GM21447 (cell line): ENCODE measurements around the gene ADORA2B.
"Not testable (repeated sequence)": the region's sequence is repeated elsewhere in the genome, so short reads cannot be mapped to it uniquely, and the experiment has no call there.

Experiments
- ATAC-seq: cut with Tn5 transposase; IDR thresholded peaks from one replicate; pipeline ENCODE4 v1.9.1; 2021; ENCODE audit not compliant: unreplicated experiment

Gene ADORA2B

DNA sequence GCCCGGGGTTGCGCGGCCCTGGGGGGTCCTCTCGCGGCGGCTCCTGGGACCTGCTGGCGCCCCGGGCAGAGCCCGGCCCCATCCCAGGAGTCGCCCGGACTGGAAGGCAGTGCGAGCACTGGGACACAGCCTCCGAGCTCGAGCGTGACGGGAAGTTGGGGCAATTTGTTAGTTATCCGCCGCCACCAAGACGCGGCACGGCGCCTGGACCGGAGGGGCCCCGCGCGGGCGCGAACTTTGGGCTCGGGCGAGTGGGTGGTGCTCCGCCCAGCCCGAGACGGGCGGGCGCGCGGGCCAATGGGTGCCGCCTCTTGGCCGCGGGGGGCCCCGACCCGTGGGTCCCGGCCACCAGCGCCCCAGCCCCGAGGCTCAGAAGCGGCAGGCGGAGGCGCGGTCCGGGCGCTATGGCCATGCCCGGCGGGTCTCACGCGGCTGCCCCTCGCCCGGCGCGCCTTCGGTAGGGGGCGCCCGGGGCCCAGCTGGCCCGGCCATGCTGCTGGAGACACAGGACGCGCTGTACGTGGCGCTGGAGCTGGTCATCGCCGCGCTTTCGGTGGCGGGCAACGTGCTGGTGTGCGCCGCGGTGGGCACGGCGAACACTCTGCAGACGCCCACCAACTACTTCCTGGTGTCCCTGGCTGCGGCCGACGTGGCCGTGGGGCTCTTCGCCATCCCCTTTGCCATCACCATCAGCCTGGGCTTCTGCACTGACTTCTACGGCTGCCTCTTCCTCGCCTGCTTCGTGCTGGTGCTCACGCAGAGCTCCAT, at the start of gene ADORA2B:
ADORA2B (plus strand) TSS at position 372 of the 768 bp plus-strand sequence; CDS start at position 491, 119 bp downstream.
- peak; percentile 57 for ATAC-seq

DNA sequence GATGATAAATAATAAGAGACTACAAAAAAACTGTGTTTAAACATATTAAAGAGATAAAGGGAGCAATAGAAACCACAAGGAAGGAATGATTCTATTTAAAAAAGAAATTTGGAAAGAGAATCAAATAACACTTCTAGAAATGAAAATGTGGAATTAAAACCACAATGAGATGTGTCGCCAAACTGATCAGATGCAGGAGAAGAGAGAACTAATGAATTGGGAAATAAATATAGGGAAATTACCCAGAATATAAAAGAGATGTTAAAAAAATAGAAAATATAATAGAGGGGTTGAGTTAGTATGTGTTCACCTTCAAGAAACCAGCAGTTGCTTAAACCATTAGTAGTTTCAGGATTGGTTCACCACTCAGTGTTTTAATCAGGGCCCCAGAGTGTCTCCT, 48.7 kb upstream of the ADORA2B start:
- no peak for ATAC-seq

DNA sequence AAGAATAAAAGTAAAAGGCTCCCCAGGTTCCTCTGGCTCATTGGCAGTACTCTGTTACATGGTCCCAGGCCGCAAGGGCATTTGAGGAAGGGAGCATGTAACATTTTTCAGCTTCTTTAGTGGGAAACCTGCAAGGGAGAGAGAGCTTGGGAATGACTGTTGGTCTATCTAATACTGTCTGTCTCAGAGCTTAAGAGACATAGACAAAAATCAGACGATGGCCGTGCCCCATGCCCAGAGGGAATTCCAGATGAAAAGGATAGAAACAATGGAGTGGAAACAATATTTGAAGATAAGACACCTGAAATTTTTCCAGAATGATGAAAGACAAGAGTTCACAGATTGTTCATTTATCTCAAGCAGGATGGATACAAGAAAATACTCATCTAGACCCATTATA, 48.1 kb upstream of the ADORA2B start:
- ATAC-seq, result no peak

DNA sequence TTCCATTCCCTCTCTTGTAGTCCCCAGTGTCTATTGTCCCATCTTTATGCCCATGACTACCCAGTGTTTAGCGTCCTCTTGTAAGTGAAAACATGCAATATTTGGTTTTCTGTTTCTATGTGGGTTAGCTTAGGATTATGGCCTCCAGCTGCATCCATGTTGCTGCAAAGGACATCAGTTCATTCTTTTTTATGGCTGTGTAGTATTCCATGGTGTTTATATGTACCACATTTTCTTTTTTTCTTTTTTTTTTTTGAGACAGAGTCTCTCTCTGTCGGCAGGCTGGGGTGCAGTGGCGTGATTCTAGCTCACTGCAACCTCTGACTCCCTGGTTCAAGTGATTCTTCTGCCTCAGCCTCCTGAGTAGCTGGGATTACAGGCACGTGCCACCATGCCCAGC, 45.3 kb upstream of the ADORA2B start:
- not testable (repeated sequence) for ATAC-seq

DNA sequence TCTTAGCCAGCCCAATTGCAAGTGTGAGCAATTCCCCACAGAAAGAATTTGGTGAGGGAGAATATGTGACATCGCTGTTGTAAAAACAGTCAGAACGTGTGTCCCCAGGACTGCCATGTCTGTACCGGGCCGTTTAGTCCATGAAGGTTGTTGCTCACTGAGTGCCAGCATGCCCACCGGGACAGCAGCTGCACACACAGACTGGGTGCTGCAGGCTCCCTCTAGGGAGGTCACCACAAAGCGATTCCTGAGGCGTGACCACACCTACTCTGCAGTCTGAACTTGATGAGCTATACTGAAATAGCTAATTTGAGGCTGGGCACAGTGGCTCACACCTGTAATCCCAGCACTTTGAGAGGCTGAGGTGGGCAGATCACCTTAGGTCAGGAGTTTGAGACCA, 44.1 kb upstream of the ADORA2B start:
- ATAC-seq, result peak; percentile 47

DNA sequence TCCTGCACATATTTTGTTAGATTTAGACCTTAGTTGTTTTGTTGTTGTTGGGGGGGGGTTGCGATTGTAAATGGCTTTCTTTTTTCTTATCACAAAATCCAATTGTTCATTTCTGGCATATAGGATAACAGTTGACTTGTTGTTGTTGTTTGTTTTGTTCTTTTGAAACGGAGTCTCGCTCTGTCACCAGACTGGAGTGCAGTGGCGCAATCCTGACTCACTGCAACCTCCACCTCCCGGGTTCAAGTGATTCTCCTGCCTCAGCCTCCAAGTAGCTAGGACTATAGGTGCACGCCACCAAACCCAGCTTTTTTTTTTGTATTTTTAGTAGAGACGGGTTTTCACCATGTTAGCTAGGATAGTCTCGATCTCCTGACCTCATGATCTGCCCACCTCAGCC, 39.7 kb upstream of the ADORA2B start:
- not testable (repeated sequence) for ATAC-seq

DNA sequence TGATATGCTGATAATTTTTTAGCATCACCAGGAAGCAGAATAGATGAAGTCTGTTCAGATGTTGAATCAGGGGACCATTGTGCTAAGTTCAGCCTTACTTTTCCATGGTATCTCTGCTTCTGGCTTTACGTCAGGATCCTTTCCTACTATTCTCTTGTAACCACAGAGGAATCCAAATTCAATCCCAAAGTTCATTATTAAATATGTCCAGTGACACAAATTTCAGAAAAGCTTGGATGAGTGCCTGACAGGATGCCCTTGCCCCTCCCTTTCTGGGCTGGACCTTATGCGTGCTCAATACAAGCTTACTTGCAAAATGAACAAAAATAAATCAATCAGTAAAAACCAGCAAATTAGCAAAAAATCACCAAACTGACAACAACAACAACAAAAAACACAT, 37.6 kb upstream of the ADORA2B start:
- no peak for ATAC-seq

DNA sequence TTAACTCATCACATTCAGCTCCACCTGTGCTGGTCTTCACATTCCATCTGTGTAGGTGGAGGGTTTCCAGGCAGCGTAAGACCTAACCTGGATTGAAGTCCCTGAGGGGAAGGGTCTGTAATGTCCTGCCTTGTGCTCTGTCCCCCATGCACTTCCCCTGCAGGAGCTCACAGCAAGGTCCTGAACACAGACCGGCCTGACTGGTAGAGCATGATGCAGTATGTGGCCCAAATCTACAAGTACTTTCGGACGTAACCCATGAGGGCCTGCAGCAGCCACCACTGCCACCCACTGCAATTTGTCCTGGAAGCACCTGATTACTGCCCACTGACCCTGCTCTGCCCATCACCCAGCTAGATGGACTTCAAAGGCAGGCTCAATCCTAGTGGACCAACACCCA, 36.6 kb upstream of the ADORA2B start:
- ATAC-seq, result no peak

DNA sequence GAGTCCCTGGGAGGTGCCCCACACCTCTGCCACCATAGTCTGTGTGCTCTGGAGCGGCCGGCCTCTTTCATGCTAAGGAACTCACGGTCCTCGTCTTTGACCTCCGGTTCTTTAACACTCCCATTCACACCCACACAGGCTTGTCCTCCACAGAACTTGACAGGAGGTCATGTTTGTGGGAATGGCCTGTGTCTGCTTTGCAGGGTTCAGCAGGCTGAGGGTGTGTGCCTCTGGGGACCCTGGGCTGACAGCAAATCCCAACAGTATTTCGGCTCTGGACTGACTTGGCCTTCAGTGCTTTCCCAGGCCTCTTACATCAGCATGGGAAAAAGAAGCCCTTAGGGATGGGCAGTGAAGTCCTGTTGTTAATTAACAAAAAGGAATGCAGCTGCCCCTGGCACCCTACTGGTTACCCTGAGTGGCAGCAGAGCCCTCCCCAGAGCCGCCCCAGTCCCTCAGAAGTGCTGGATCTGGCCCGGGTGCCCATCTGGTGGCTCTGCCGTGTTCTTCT, 35.4 kb upstream of the ADORA2B start:
- no peak for ATAC-seq

DNA sequence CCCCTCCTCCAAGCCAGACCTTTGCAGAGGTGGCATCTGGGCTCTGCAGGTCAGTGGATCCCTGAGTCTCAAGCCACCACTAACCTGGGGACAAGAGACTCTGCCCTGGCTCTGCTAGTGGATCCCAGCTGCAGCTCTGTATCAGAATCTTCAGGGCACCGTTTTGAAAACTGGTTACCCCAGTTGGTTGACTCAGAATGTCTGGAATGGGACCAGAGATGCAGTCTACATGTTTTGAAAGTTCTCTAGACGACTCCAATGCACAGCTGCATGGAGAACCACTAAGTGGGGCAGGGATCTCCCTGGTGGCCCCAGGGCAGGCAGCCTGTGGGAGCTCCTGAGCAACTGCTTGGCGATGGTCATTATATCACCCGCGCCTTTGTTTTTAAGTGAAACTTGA, 34.1 kb upstream of the ADORA2B start:
- no peak for ATAC-seq

DNA sequence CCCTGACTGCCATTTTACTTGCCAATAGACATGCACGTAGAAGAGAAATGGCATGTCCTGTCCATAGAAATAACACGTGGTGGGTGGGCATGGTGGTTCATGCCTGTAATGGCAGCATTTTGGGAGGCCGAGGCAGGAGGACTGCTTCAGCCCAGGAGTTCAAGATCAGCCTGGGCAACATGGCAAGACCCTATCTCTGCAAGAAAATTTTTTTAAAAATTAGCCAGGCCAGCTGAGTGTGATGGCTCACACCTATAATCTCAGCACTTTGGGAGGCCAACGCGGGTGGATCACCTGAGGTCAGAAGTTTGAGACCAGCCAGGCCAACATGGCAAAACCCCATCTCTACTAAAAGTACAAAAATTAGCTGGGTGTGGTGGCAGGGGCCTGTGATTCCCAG, 33.2 kb upstream of the ADORA2B start:
- ATAC-seq, result not testable (repeated sequence)

DNA sequence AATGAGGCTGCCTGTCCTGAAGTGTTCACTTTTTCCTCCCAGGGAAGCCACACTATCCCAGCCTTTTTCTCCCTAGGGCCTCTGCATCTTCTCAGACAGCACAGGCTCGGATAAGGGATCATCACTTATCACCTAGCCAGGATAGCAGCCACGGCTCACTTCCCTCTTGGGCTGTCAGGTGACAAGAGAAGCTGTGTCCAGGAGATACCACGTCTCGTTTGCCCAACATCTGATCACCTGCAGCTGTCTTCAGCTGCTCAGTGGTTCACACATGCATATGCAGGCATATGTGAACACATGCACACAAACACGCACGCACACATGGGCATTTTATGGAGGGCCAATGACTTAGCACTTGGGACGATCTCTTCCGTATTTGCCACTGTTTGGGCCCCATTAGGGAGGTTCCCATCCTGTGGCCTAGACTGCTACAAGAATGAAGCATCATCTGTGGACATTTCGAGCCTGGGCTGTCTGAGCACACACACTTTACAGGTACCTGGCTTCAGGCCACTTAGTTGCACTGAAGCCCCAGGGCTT, 32.4 kb upstream of the ADORA2B start:
- ATAC-seq, result no peak

DNA sequence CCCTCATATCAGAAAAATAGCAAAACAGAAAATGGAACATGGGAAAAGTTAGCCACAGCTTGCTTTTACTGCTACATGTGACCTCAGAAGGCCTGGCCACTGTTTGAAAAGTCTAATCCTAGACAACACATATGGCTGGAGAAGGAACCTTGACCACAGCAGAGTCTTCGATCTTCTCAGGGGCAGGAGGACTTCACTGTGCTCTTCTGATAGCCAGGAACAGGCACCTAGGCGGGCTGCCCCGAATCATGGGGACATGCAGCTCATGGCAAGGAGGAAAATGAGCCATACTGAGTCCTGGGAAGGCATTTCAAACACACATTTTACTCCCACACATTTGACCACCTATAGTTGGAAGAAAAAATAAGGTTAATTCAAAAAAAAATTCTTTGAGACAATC, 31.1 kb upstream of the ADORA2B start:
- no peak for ATAC-seq

DNA sequence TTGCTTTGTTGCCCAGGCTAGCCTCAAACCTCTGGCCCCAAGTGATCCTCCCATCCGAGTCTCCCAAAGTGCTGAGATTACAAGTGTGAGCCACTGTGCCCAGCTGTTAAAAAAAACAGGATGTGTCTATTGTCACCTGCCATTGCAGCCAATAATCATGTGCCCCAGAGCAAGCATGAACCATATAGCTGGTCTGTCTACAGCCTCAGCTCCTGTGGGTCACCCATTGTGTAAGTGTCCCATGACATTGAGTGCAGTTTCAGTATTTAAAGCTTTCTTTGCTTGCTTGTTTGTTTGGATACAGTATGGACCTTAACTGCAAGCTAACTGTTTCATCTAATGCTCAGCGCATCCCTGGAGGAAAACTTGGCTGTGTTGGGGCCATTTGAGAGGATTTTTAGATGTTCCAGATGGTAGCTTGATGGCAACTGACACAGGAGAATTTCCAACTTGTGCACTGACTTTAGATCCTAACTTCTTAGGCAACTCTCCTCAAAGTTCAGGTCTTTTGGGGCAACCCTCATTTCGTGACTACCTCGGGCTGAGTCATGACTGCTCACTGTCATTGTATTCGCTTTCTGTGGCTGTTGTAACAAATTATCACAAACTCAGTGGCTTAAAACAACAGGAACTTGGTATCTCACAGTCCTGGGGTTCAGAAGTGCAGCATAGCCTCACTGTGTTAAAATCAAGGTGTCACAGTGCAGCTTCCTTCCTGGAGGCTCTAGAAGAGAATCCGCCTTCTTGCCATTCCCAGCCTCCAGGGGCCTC, 30.3 kb upstream of the ADORA2B start:
- no peak for ATAC-seq

DNA sequence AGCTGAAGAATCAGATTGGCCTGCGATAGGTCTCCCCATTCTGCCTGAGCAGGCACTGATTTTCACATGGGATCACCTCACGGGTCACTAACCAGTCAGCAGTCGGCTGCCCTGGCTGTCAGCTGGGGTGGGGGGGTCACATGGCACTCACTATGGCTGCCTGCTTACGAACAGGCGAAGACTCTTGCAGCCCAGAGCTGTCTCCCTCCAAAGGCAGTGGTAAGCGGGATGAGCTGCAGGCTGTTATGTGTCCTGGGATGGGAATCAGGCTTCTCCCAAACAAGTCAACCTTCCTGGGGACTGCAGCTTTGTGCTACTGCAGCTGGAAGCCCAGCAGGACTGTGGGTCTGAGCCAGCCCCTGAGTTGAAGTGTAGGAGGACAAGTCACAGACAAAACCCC, 29.0 kb upstream of the ADORA2B start:
- no peak for ATAC-seq

DNA sequence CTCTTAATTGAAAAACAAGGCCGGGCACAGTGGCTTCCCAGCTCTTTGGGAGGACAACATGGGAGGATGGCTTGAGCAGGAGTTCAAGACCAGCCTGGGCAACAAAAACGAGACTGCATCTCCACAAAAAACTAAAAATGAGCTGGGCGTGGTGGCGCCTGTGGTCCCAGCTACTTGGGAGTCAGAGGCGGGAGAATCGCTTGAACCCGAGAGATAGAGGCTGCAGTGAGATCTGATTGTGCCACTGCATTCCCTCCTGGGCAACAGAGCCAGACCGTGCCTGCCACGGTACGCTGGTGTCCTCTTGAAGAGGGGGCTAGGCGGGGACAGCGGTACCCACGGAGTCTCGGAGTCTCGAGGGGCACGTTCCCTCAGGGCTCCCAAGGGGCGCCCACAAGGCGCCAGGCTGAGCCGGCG, 27.9 kb upstream of the ADORA2B start:
- ATAC-seq, result no peak

DNA sequence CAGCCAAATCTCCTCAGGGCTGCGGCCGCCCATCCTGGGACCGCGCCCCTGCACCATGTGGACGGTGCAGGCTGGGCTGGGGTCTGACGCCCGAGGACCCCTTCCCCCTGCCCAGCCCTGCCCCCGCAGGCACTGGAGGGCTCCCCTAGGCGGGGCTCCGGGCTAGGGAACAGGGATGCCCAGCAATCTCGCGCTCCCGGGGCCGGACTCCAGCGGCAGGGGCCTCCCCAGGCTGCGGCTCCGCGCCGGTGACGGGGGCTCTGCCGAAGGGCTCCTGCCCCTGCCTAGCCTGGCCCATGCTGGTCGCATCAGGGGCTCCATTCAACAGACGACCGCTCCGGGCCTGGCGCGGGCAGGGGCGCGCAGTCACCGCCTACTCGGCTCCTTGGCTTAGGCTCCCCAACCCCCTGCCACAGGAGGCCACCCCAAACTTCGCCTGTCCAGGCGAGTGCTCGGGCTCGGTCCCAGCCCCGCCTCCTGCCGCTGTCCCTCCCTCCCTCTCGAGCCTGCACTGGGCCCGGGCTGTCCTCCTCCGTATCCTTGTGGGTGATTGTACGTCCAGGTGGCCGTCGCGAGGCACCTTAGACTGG, 27.4 kb upstream of the ADORA2B start:
- ATAC-seq, result no peak

DNA sequence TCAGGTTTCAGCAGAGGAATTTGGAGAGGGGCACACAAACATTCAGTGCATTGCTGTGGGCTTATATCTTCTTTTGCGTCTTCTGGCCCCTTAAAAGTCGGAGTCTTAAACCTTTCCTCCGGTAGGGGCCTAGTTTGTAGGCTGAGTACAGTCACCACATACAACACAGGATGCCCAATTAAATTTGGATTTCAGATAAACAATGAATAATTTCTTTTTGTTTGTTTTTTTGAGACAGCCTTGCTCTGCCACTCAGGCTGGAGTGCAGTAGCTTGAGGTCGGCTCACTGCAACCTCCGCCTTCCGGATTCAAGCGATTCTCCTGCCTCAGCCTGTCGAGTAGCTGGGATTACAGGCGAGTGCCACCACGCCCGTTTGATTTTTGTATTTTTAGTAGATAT, 26.7 kb upstream of the ADORA2B start:
- ATAC-seq, result no peak

DNA sequence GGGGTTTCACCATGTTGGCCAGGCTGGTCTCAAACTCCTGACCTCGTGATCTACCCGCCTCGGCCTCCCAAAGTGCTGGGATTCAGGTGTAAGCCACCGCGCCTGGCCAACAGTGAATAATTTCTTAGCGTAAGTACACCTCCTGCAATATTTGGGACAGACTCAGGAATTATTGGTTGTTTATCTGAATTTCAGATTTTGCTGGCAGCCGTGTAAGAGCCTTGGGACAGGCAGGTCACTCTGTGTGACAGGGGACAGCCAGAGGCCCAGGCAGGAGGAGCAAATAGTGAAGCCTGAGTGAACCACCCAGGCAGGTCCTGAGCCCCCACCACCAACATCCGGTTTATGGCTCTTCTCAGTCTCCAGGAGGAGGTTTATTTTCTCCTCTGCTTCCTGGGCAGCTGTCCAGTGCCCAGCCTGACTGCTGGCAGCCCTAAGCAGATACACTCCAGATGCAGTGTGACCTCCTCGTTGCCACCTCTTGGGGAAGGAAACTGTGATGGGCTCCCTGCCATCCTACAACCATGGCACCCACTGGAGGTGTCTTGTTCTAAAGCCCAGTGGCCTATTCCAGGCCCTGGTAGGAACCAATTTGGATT, 26.2 kb upstream of the ADORA2B start:
- no peak for ATAC-seq

DNA sequence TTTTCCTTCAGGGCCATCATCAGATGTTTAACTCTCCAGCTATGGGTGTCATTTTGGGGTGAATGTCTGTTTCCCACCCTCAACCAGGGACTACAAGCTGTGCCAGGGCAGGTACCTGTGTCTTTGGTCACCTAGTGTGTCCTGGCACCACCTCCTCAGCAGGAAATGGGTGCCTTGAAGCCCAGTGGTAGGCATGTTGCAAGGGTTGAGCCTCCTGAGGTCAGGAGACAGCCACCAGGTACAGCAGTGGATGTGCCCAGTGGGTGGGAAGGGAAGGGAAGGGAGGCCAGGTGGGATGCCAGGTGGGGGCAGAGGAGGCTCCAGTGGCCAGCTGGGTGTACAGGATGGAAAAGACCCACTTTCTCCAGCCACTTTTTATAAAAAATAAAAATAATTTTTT, 25.5 kb upstream of the ADORA2B start:
- ATAC-seq, result no peak

DNA sequence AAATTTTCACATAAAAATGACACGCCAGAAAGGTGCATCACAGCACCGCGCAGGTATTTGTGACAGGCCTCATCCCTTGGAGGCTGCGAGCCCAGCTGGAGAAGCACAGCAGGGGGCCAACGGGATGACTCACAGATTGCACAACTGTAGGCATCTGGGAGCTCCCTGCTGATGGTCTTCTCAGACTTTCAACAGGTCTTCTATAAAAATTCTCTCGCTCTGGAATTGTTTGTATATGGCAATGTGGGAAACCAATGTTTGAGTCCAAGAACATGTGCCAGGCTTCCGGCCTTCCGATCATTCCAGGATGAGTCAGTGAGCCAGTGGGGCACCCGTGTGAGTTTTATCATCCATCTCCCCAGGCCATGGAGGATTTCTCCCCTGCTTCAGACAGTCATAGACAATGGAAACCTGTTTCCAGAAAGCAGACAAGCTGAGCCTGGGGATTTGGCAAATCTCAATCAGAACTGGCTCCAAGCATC, 24.1 kb upstream of the ADORA2B start:
- ATAC-seq, result no peak
